ENCODE data around the gene SIGLEC12.
"Not testable (repeated sequence)": the region's sequence is repeated elsewhere in the genome, so short reads cannot be mapped to it uniquely, and the experiment has no call there.

The SIGLEC12 gene

DNA sequence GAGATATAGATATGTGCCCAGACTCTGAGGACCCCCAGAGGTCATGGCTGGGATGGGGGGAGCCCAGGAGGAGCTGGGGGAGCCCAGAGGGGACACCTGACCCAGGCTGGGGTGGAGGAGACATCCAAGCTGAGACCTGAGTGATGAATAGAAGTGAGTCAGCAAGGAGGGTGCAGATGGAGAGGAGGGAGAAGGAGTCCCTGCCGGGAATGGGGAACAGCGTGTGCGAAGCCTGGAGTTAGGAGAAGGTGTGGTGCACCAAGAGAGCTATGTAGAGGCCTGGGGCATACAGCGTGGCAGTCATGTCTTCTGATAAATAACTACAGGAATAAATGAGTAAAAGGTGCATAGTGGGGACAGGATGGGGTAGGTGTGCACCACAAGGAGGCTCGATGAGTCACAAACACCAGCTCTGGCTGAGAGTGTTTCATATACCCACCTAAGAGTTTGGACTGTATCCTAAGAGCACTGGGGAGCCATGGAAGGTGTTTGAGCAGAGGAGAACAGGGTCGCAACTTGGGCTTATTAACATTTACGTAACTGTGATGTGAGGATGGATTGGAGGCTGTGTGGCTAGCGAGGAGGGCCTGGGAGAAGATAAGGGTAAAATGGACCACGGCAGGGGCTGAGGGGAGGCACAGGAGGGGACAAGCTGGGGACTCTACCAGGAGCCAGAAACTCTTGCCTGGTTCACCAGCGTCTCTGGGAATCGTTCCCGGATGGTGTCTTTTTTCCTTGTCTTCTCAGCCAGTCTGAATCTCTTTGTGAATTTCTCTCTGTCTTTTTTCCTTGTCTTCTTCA lies 21.9 kb downstream of the SIGLEC12 start:
- DNase-seq: no peak

DNA sequence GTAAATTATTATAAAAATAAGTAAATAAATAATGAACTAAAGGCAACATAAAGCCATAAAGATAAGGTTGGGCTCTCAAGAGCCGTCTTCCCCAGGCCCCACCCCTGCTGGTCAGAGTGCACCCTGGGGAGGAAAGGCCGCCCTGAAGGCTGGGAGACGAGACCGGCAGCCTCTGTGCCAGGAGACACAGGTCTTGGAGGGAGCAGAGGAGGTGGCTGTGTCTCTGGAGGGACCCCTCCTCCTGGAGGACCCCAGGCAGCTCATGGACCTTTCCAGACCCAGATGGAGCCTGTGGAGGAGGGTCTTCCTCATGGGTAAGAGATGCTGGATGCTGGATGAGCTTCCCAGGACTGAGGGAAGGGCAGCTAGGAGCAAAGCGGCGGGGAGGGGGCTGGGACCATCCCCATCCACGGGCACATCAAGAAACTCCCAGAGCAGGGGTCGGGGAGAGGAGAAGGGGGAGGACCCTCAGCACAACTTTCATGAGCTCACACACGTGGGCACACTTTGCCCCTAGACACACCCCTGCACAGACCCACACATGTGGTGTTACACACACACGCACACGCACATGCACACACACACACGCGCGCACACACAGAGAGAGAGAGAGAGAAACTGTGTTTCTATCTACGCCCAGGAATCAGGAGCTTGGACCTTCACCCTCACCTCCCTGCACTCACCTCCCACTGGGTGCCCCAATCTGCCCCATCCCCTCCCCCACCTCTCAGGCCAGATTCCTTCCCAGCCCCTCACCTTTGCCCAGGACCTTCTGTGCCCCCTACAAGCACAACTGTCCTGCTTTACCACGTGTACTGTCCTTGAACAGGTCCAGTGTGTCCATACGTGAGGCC lies 23.0 kb downstream of the SIGLEC12 start, which contains the start of gene CEACAM18:
CEACAM18 (plus strand) TSS at position 159 of the 854 bp plus-strand sequence.
- DNase-seq: no peak

DNA sequence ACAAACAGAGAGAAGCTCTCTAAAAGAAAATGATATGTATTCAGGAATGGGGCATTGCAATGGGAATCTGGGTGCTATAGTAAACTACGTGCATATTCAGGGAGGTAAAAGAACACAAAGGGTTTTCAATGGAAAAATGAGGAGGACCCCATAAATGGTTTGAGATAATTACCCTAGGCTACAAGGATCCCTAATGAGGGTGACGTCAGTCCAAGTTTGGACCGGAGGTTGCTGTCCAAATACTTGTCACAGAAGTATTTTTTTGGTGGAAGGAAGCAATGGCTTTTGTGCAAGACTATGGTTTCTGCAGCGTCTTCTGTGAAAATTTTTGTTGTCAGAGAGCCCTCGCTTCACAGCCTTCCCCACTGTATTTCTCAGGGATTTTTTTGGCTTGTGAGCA lies 24.3 kb downstream of the SIGLEC12 start:
- DNase-seq: no peak

- no peak for DNase-seq
Observed at GRCh38 chr19:51476164-51476563, 25.4 kb downstream of the SIGLEC12 start.

DNA sequence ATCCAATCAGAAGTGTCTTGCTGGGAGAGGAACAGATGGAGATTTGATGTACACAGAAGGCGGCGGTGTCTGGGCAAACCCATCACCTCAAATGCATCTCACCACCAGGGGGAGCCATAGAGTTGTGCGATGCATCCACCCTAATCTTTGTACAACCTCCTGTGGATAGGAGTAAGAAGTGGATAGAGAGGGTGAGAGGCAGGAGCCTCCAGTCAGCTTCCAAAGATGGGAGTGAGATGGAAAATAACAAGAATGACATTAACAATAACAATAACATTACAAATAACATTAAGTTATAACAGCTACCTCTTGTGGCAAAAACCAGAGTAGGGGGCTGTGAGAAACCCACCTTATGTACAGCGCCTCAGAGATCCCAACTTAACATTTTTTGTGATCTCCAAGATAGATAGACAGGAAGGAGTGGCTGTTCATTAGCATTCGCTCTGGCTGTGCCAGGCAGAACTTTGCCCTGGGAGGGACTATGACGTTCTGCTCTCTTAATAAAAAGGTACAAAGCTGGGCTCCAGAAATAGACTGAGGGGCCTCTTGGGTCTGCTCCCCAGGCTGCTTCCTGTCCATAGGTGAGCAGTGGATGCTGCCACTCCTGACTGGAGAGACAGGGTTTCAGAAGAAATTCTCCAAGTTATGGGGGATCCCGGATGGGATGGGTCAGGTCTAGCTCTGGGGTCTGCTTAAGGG lies 28.4 kb downstream of the SIGLEC12 start:
- peak; percentile 63 for DNase-seq

GRCh38 chr19:51472607-51473006 lies 29.0 kb downstream of the SIGLEC12 start:
- DNase-seq: no peak

- no peak for DNase-seq
Observed at GRCh38 chr19:51471527-51471926, 30.1 kb downstream of the SIGLEC12 start.

DNA sequence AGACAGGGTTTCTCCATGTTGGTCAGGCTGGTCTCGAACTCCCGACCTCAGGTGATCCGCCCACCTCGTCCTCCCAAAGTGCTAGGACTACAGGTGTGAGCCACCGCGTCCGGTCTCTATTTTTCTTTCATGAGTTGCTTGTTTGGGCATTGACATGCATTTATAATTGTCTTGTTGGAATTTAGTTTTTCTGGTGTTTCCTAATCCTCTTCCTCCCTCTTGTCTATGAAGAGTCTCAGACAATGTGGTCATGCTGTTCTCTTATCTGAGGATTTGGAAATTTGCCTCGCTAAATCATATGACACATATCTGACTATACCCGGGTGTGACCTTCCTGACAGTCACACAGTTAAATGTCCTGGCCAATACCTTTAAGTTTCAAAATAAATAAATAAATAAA lies 30.6 kb downstream of the SIGLEC12 start:
- DNase-seq: no peak

DNA sequence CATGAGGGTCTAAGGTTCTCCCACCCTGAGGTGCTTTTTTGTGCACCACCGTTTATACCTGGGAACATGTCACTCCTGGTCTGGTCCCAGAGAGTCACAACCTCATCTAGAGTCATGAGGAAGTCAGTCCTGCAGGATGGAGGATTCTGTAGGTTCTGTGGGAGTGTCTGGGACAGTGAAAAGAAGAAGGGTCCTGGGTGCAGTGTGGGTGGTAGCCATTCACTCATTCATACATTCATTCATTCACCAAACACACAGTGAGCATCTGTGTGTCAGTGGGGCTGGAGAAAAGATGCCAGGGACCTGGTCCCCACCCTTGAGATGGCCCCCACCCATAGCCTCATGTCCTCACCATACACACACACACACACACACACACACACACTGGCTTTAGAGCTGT lies 32.0 kb downstream of the SIGLEC12 start:
- no peak for DNase-seq

DNA sequence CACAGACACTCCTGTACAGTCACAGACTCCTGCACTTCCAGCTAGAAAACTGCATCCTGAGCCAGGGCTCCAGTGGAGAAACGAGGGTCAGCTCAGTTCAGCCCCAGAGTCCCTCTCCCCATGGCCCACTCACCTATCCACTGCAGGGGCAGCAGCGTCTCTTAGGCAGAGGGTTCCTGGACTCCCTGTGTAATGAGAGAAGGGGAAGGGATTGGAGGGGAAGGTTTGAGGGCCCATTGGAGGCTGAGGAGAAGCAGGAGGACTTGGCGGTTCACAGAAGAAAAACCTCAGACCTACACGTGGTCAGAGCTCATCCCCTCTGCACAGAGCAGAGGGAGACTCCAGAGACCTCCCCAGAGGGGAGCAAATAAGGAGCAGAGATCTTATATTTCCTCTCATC lies 32.4 kb downstream of the SIGLEC12 start:
- no peak for DNase-seq

GRCh38 chr19:51468545-51468920 lies 33.1 kb downstream of the SIGLEC12 start:
- DNase-seq: no peak

- no peak for DNase-seq
Observed at GRCh38 chr19:51467864-51468544, 33.6 kb downstream of the SIGLEC12 start.

- no peak for DNase-seq
Observed at GRCh38 chr19:51466723-51467122, 34.9 kb downstream of the SIGLEC12 start.

- DNase-seq: not testable (repeated sequence)
Observed at GRCh38 chr19:51463976-51464581, 37.5 kb downstream of the SIGLEC12 start.

GRCh38 chr19:51462681-51463080 lies 38.9 kb downstream of the SIGLEC12 start:
- no peak for DNase-seq

GRCh38 chr19:51462276-51462675 lies 39.3 kb downstream of the SIGLEC12 start:
- DNase-seq: no peak

GRCh38 chr19:51461723-51462161 lies 39.9 kb downstream of the SIGLEC12 start:
- DNase-seq: no peak

DNA sequence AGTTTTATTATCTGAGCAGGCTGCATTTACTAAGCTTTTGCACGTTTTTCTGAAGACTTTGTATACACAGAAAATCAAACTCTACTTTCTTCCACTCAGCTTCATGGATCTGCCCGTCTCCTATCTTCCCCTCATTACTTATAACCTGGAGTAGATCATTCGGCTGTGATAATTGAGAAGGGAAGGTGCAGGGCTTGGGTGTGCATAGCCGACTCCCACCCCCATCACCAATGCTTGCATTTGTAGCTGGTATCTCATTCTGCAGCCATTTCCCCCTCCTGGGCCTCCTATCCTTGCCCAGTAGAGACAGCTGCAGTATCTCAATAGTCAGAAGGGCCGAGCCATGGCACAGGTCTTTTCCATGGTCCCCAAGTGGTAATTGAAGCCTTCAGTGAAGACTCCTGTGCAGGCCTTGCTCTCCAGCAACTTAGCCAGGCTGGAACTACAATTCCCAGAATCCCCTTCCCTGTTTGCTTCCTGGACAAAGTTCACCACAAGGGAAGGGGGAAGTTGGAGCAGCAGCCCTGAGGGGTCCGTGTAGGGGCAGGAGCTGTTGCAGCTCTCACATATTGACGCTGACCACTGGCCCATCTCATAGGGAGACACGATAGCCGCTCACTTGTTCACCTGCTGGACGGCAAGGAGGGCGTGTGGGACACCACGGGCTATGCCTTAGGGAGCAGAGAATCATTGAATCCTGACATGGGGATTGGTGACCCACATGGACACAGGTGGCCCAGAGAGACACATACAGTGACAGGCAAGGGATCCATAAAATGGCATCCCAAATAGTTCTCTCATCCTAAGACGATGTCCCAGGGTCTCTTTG lies 41.2 kb downstream of the SIGLEC12 start:
- no peak for DNase-seq

DNA sequence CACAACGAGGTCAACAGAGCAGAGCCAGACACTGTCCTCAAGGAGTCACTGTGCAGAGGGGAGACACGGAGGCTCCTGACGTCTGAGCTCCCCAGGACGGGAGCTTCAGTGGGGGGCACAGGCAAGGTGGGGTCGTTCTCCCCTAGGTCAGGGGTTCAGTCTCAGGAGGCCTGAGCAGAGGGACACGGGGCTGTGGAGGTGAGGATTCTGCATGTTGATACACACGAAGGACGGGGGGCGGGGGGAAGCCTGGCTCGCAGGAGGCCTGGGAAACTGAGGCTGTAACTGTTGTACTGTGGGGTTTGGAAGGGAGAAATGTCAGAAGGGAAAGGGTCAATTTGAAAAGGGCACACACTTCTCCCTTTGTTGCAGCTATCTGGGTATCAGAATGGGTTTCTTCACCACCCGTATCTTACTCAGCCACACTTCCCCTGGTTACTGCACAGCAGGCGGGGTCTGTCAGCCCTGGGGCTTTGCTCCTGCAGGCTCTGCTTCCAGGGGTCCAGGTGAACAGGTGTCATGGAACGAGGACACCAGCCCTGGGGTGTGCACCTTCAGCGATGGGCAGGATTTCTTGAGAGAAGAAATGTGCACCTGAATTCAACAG lies 42.6 kb downstream of the SIGLEC12 start:
- DNase-seq: no peak

GRCh38 chr19:51458051-51458645 lies 43.5 kb downstream of the SIGLEC12 start, which contains the start of gene SIGLEC8:
SIGLEC8 (minus strand) TSS chr19:51458454; CDS start chr19:51458387, 67 bp downstream.
- DNase-seq: no peak

All from activated CD4-positive, alpha-beta T cell treated with anti-CD3 and anti-CD28 coated beads for 1 hour (primary cell).